Hepatocyte (in vitro differentiated cells): Measurements from ENCODE around the gene SEC22C.

Experiments used
- EZH2 ChIP-seq: fragments of 200-600 bp; sonication (generic); IDR thresholded peaks from 2 replicates; pipeline ENCODE4 v1.6.1; 2016; ENCODE audit warnings: antibody characterized with exemption, mild to moderate bottlenecking, borderline replicate concordance
- EZH2phosphoT487 ChIP-seq: fragments of 200-600 bp; sonication (generic); IDR thresholded peaks from one replicate; pipeline ENCODE4 v1.6.1; 2018; ENCODE audit warnings: antibody characterized with exemption, mild to moderate bottlenecking, low read depth, moderate library complexity; ENCODE audit not compliant: unreplicated experiment, severe bottlenecking
- TF ChIP-seq, protein P1 (sequence below): fragments of 200-600 bp; sonication (generic); IDR thresholded peaks from 2 replicates; pipeline ENCODE4 v1.5.1; 2016; ENCODE audit warnings: antibody characterized with exemption, mild to moderate bottlenecking; ENCODE audit not compliant: poor library complexity

DNA sequence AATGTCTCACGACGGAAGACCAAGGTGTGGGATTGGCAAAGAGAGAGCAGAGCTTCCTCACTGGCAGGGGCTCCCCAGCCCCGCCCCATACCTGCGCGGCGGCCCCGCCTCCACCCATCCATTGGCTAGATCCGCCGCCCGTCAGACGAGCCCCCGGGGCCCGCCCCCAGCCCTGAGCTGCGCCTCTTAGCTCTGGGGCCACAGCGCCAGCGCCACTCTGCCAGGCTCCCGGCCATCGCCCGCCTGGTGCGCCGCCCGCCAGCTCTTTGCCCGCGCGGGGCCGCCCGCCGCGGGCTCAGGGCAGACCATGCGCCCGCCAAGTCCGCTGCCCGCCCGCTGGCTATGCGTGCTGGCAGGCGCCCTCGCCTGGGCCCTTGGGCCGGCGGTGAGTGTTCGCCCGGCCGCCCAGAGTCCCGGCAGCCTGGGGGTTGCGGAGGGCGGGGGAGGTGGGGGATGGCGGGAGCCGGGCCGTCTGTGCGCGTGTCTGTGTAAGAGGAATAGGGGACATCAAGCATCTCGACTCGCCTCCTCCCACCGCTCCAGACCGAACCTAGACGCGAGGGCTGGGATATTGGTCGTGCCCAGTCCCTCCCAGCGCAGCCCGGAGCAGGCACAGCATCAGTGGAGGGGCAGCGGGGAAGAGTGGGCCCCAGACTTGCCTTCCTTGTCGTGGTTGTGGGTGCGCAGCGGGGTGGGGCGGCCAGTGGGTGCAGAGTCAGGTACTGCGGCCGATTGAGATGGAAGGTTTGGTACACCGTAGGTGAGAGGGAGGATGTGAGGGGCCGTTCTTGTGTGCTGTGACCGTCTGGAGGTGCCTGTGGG lies 79.1 kb downstream of the SEC22C start, which contains the start of gene VIPR1:
- TF ChIP-seq, protein P1, sequence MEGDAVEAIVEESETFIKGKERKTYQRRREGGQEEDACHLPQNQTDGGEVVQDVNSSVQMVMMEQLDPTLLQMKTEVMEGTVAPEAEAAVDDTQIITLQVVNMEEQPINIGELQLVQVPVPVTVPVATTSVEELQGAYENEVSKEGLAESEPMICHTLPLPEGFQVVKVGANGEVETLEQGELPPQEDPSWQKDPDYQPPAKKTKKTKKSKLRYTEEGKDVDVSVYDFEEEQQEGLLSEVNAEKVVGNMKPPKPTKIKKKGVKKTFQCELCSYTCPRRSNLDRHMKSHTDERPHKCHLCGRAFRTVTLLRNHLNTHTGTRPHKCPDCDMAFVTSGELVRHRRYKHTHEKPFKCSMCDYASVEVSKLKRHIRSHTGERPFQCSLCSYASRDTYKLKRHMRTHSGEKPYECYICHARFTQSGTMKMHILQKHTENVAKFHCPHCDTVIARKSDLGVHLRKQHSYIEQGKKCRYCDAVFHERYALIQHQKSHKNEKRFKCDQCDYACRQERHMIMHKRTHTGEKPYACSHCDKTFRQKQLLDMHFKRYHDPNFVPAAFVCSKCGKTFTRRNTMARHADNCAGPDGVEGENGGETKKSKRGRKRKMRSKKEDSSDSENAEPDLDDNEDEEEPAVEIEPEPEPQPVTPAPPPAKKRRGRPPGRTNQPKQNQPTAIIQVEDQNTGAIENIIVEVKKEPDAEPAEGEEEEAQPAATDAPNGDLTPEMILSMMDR, result no peak
- TF ChIP-seq EZH2 (no peak), EZH2phosphoT487 (no peak)
